Pulmonary artery endothelial cell (primary cell): ENCODE data around the gene GOT1. TPM values are rescaled to one million over a fixed set of nuclear protein-coding genes. Genes with fewer than 3 reads are reported as not detected.

Experiments
- DNase-seq: peaks from one replicate; pipeline ENCODE4 v3.0.0-alpha.2; 2011; ENCODE audit warnings: low read depth, low spot score
- total RNA-seq: library from RNA; depleted of rRNA; stranded (reverse); fragments of >200 nt; gene quantifications from 2 replicates; pipeline ENCODE4 v1.2.3, GENCODE V29; 2014

The GOT1 gene
- total RNA-seq, 1 donor from 2014 or later: 29.6 TPM

- DNase-seq: peak; percentile 19
Observed at GRCh38 chr10:99395750-99396445, 34.5 kb downstream of the GOT1 start.

GRCh38 chr10:99394761-99395386, 35.5 kb downstream of the GOT1 start:
- no peak for DNase-seq

- no peak for DNase-seq
Observed at GRCh38 chr10:99394256-99394655, 36.2 kb downstream of the GOT1 start.

GRCh38 chr10:99393683-99394082, 36.7 kb downstream of the GOT1 start:
- no peak for DNase-seq

GRCh38 chr10:99393036-99393435, 37.4 kb downstream of the GOT1 start:
- DNase-seq: no peak

- DNase-seq: no peak
Observed at GRCh38 chr10:99391346-99391745, 39.1 kb downstream of the GOT1 start.

- no peak for DNase-seq
Observed at GRCh38 chr10:99389729-99390480, 40.5 kb downstream of the GOT1 start.

GRCh38 chr10:99387541-99387940, 42.9 kb downstream of the GOT1 start:
- DNase-seq: no peak

GRCh38 chr10:99387071-99387470, 43.4 kb downstream of the GOT1 start:
- no peak for DNase-seq

GRCh38 chr10:99382176-99382575, 48.2 kb downstream of the GOT1 start:
- no peak for DNase-seq

- DNase-seq: no peak
Observed at GRCh38 chr10:99375426-99375825, 55.0 kb downstream of the GOT1 start.

- no peak for DNase-seq
Observed at GRCh38 chr10:99374972-99375371, 55.5 kb downstream of the GOT1 start.

GRCh38 chr10:99374526-99374925, 55.9 kb downstream of the GOT1 start:
- no peak for DNase-seq

GRCh38 chr10:99372546-99373271, 57.7 kb downstream of the GOT1 start:
- DNase-seq: no peak

- DNase-seq: no peak
Observed at GRCh38 chr10:99370993-99371392, 59.4 kb downstream of the GOT1 start.

- DNase-seq: no peak
Observed at GRCh38 chr10:99369551-99369950, 60.9 kb downstream of the GOT1 start.

GRCh38 chr10:99369126-99369525, 61.3 kb downstream of the GOT1 start:
- no peak for DNase-seq

GRCh38 chr10:99368646-99369045, 61.8 kb downstream of the GOT1 start:
- DNase-seq: no peak

- DNase-seq: no peak
Observed at GRCh38 chr10:99366666-99367065, 63.8 kb downstream of the GOT1 start.

- DNase-seq: no peak
Observed at GRCh38 chr10:99365736-99366135, 64.7 kb downstream of the GOT1 start.

GRCh38 chr10:99365311-99365710, 65.1 kb downstream of the GOT1 start:
- DNase-seq: no peak

- DNase-seq: no peak
Observed at GRCh38 chr10:99364125-99364524, 66.3 kb downstream of the GOT1 start.
